ENCODE results near the gene SLC28A3. TPM values are rescaled to one million over a fixed set of nuclear protein-coding genes. Genes with fewer than 3 reads are reported as not detected.

SLC28A3 gene
- total RNA-seq, 2 experiments from 2014 or later: not detected

- DNase-seq (no peak), ATAC-seq (ENCODE audit: poor library complexity) (no peak)
- TF ChIP-seq CTCF (IDR thresholded peaks at IDR 0.05): no peak
- intact Hi-C loops (cut with DNase I, micrococcal nuclease): no loop called here
- H3K27ac ChIP-seq (ENCODE audit: low read depth in 1 of 2, low read length in 2 of 2): no peak overlapping the region
- H3K27me3 Mint-ChIP-seq: peaks cover 4% of the 10 kb centered on the region
- no peak overlapping the region for H3K27ac Mint-ChIP-seq
- no peaks in the 10 kb centered on the region for H3K36me3 ChIP-seq (ENCODE audit: insufficient read depth, low read length)
- CTCF ChIA-PET: interaction anchor here (1.5 kb wide), 1 partner anchor 24 kb away, joined by 4 read pairs; no protein-coding TSS in a partner anchor
- H3K9me3 ChIP-seq (ENCODE audit: control insufficient read depth in 1 of 2, insufficient read depth in 1 of 2, low read length in 2 of 2): no peaks in the 10 kb centered on the region
- H3K4me3 ChIP-seq (ENCODE audit: low read length): no peak overlapping the region
- H3K27me3 ChIP-seq (ENCODE audit: control insufficient read depth in 1 of 2, insufficient read depth in 2 of 2, low read length in 2 of 2): no peaks in the 10 kb centered on the region
- no peaks in the 10 kb centered on the region for H3K4me1 ChIP-seq (ENCODE audit: insufficient read depth, low read length)
- no peaks in the 10 kb centered on the region for H3K9me3 Mint-ChIP-seq
- no peaks in the 10 kb centered on the region for H3K36me3 Mint-ChIP-seq (ENCODE audit: low read depth)
- H3K4me3 Mint-ChIP-seq: no peak overlapping the region
- POLR2A ChIA-PET: interaction anchor here (0.9 kb wide), 1 partner anchor 8 kb away, joined by 3 read pairs; no protein-coding TSS in a partner anchor
- H3K4me1 Mint-ChIP-seq (ENCODE audit: low read depth): no peaks in the 10 kb centered on the region
Observed at GRCh38 chr9:84285381-84285780, 55.2 kb downstream of the SLC28A3 start.

GRCh38 chr9:84283946-84284345 lies 56.6 kb downstream of the SLC28A3 start:
- no peak overlapping the region for H3K27ac Mint-ChIP-seq
- H3K27me3 Mint-ChIP-seq: peaks cover 10% of the 10 kb centered on the region
- CTCF ChIA-PET: interaction anchor here (0.6 kb wide), 1 partner anchor 20 kb away, joined by 3 read pairs; no protein-coding TSS in a partner anchor
- no peaks in the 10 kb centered on the region for H3K9me3 Mint-ChIP-seq
- TF ChIP-seq CTCF (IDR thresholded peaks at IDR 0.05): no peak
- ATAC-seq (ENCODE audit: poor library complexity) (no peak), DNase-seq (no peak)
- H3K36me3 ChIP-seq (ENCODE audit: insufficient read depth, low read length): no peaks in the 10 kb centered on the region
- POLR2A ChIA-PET: no interaction called here
- H3K27me3 ChIP-seq (ENCODE audit: control insufficient read depth in 1 of 2, insufficient read depth in 2 of 2, low read length in 2 of 2): no peaks in the 10 kb centered on the region
- H3K4me1 ChIP-seq (ENCODE audit: insufficient read depth, low read length): no peaks in the 10 kb centered on the region
- no peaks in the 10 kb centered on the region for H3K9me3 ChIP-seq (ENCODE audit: control insufficient read depth in 1 of 2, insufficient read depth in 1 of 2, low read length in 2 of 2)
- H3K36me3 Mint-ChIP-seq (ENCODE audit: low read depth): no peaks in the 10 kb centered on the region
- H3K27ac ChIP-seq (ENCODE audit: low read depth in 1 of 2, low read length in 2 of 2): no peak overlapping the region
- intact Hi-C loops (cut with DNase I, micrococcal nuclease): no loop called here
- H3K4me1 Mint-ChIP-seq (ENCODE audit: low read depth): no peaks in the 10 kb centered on the region
- no peak overlapping the region for H3K4me3 Mint-ChIP-seq
- H3K4me3 ChIP-seq (ENCODE audit: low read length): no peak overlapping the region

- ATAC-seq (ENCODE audit: poor library complexity): no peak
- H3K27me3 Mint-ChIP-seq: peaks cover 39% of the 10 kb centered on the region
- no peaks in the 10 kb centered on the region for H3K4me1 Mint-ChIP-seq (ENCODE audit: low read depth)
- no peak for DNase-seq
- no peaks in the 10 kb centered on the region for H3K9me3 ChIP-seq (ENCODE audit: control insufficient read depth in 1 of 2, insufficient read depth in 1 of 2, low read length in 2 of 2)
- no peak overlapping the region for H3K27ac ChIP-seq (ENCODE audit: low read depth in 1 of 2, low read length in 2 of 2)
- intact Hi-C loops (cut with DNase I, micrococcal nuclease): no loop called here
- no peaks in the 10 kb centered on the region for H3K9me3 Mint-ChIP-seq
- H3K4me1 ChIP-seq (ENCODE audit: insufficient read depth, low read length): no peaks in the 10 kb centered on the region
- POLR2A ChIA-PET: no interaction called here
- no peak overlapping the region for H3K4me3 ChIP-seq (ENCODE audit: low read length)
- peaks cover 0 to 13% of the 10 kb centered on the region in 2 experiments for H3K27me3 ChIP-seq (ENCODE audit: control insufficient read depth in 1 of 2, insufficient read depth in 2 of 2, low read length in 2 of 2)
- H3K27ac Mint-ChIP-seq: no peak overlapping the region
- CTCF ChIA-PET: no interaction called here
- no peaks in the 10 kb centered on the region for H3K36me3 ChIP-seq (ENCODE audit: insufficient read depth, low read length)
- no peak for TF ChIP-seq CTCF (IDR thresholded peaks at IDR 0.05)
- H3K36me3 Mint-ChIP-seq (ENCODE audit: low read depth): no peaks in the 10 kb centered on the region
- no peak overlapping the region for H3K4me3 Mint-ChIP-seq
Observed at GRCh38 chr9:84278130-84278529, 62.4 kb downstream of the SLC28A3 start.

Data from CD4-positive, alpha-beta T cell (primary cell).